Natural killer cell (primary cell): ENCODE data around the gene IKBKE. TPM values are rescaled to one million over a fixed set of nuclear protein-coding genes. Genes with fewer than 3 reads are reported as not detected.

ENCODE experiments used
- ATAC-seq, 3 donors: fragments of 150-1000 bp in 2 of 3; fragments of 200-7000 bp in 1 of 3; cut with Tn5 transposase; 1 replicate in 1 of 3; 2 replicates in 2 of 3; pipeline ENCODE4 v1.10.0; 2021; ENCODE audit warnings: mild to moderate bottlenecking in 2 of 3, moderate library complexity in 2 of 3
- DNase-seq, 2 donors: peaks; one replicate each; pipeline versions ENCODE4 v3.0.0 to v3.0.0-alpha.2; 2013 to 2021; ENCODE audit warnings: mixed read lengths in 1 of 2
- H3K27ac ChIP-seq: one replicate; pipeline ENCODE4 v1.5.1; 2013; ENCODE audit warnings: mild to moderate bottlenecking, low read length
- H3K27me3 ChIP-seq: one replicate; pipeline ENCODE4 v1.6.1; 2013; ENCODE audit warnings: low read length; ENCODE audit not compliant: control insufficient read depth, insufficient read depth
- H3K36me3 ChIP-seq: one replicate; pipeline ENCODE4 v1.6.1; 2013; ENCODE audit warnings: low read length; ENCODE audit not compliant: control insufficient read depth, insufficient read depth
- H3K4me1 ChIP-seq: one replicate; pipeline ENCODE4 v1.6.1; 2013; ENCODE audit warnings: low read length; ENCODE audit not compliant: control insufficient read depth, insufficient read depth
- H3K4me3 ChIP-seq: one replicate; pipeline ENCODE4 v1.5.1; 2013; ENCODE audit warnings: low read length
- H3K9me3 ChIP-seq: one replicate; pipeline ENCODE4 v1.6.1; 2013; ENCODE audit warnings: low read length; ENCODE audit not compliant: control insufficient read depth, insufficient read depth
- H3K27ac Mint-ChIP-seq, 2 donors: one replicate each; pipeline ENCODE4 v1.8.0; 2022; ENCODE audit warnings: mild to moderate bottlenecking in 2 of 2, mixed read lengths in 2 of 2, moderate library complexity in 1 of 2
- H3K27me3 Mint-ChIP-seq, 2 donors: one replicate each; pipeline ENCODE4 v1.8.0; 2022; ENCODE audit warnings: low read depth in 2 of 2, mixed read lengths in 2 of 2
- H3K36me3 Mint-ChIP-seq: one replicate; pipeline ENCODE4 v1.8.0; 2022; ENCODE audit warnings: mixed read lengths
- H3K4me1 Mint-ChIP-seq, 2 donors: one replicate each; pipeline ENCODE4 v1.8.0; 2022; ENCODE audit warnings: mixed read lengths in 2 of 2
- H3K4me3 Mint-ChIP-seq: one replicate; pipeline ENCODE4 v1.8.0; 2022; ENCODE audit warnings: mild to moderate bottlenecking, moderate library complexity, mixed read lengths
- H3K9me3 Mint-ChIP-seq, 2 donors: one replicate each; pipeline ENCODE4 v1.8.0; 2022; ENCODE audit warnings: mixed read lengths in 2 of 2
- CTCF ChIP-seq: fragments of 200-600 bp; IDR thresholded peaks from one replicate; pipeline ENCODE4 v1.8.0; 2022; ENCODE audit warnings: antibody characterized with exemption
- WGBS: methylation state at CpG from one replicate; pipeline ENCODE4 v1.1.7; 2013; ENCODE audit warnings: missing lambda C conversion rate; ENCODE audit not compliant: insufficient coverage; 5-methylcytosine and 5-hydroxymethylcytosine counted together
- intact Hi-C: fragments of 100-400 bp; cut with micrococcal nuclease; formaldehyde crosslinking; loops from one replicate; pipeline ENCODE4 v1.14.2; 2022
- total RNA-seq, 4 donors: library from RNA; stranded (reverse); fragments of 120-200 nt in 1 of 4; gene quantifications; one replicate each; pipeline versions ENCODE4 v1.2.3 to v1.2.4, GENCODE V29; 2013 to 2022

IKBKE gene
- total RNA-seq, 3 donors from 2014 or later (not counting 1 experiment from before 2014, with no cell fraction given): 31.6 to 34.6 (median 32.2) TPM

GRCh38 chr1:206518206-206518605 is 47.9 kb downstream of the IKBKE start:
- H3K27ac Mint-ChIP-seq: no peak overlapping the region
- H3K27me3 Mint-ChIP-seq: no peaks in the 10 kb centered on the region
- H3K9me3 Mint-ChIP-seq: no peaks in the 10 kb centered on the region
- no peak for ATAC-seq
- H3K4me3 ChIP-seq: no peak overlapping the region
- DNase-seq: no peak
- H3K36me3 ChIP-seq: no peaks in the 10 kb centered on the region
- TF ChIP-seq CTCF: no peak
- no peak overlapping the region for H3K4me3 Mint-ChIP-seq
- no peaks in the 10 kb centered on the region for H3K9me3 ChIP-seq
- intact Hi-C loops: no loop called here
- no peaks in the 10 kb centered on the region for H3K27me3 ChIP-seq
- no peak overlapping the region for H3K27ac ChIP-seq
- 94% methylated on average over 18 of the region's 18 CpGs for WGBS
- H3K4me1 Mint-ChIP-seq: no peaks in the 10 kb centered on the region
- no peaks in the 10 kb centered on the region for H3K36me3 Mint-ChIP-seq
- H3K4me1 ChIP-seq: peaks cover 5% of the 10 kb centered on the region

GRCh38 chr1:206518743-206519142 is 48.5 kb downstream of the IKBKE start:
- H3K27me3 Mint-ChIP-seq: no peaks in the 10 kb centered on the region
- H3K36me3 ChIP-seq: no peaks in the 10 kb centered on the region
- no peaks in the 10 kb centered on the region for H3K4me1 Mint-ChIP-seq
- H3K27me3 ChIP-seq: no peaks in the 10 kb centered on the region
- ATAC-seq: no peak
- H3K27ac Mint-ChIP-seq: no peak overlapping the region
- intact Hi-C loops: no loop called here
- no peak for DNase-seq
- H3K9me3 ChIP-seq: no peaks in the 10 kb centered on the region
- 91% methylated on average over 6 of the region's 6 CpGs for WGBS
- TF ChIP-seq CTCF: no peak
- H3K4me1 ChIP-seq: peaks cover 5% of the 10 kb centered on the region
- no peak overlapping the region for H3K27ac ChIP-seq
- H3K4me3 Mint-ChIP-seq: no peak overlapping the region
- no peak overlapping the region for H3K4me3 ChIP-seq
- no peaks in the 10 kb centered on the region for H3K9me3 Mint-ChIP-seq
- no peaks in the 10 kb centered on the region for H3K36me3 Mint-ChIP-seq

- DNase-seq (no peak), ATAC-seq (no peak)
- Histone ChIP-seq H3K4me1 (peaks cover 5% of the 10 kb centered on the region), H3K27ac (no peak overlapping the region), H3K9me3 (no peaks in the 10 kb centered on the region), H3K4me3 (no peak overlapping the region), H3K36me3 (no peaks in the 10 kb centered on the region), H3K27me3 (no peaks in the 10 kb centered on the region)
- Mint-ChIP-seq H3K27ac (no peak overlapping the region), H3K9me3 (no peaks in the 10 kb centered on the region), H3K36me3 (no peaks in the 10 kb centered on the region), H3K27me3 (no peaks in the 10 kb centered on the region), H3K4me1 (peaks cover 0 to 6% of the 10 kb centered on the region in 2 donors), H3K4me3 (no peak overlapping the region)
- no peak for TF ChIP-seq CTCF
- intact Hi-C loops: no loop called here
- WGBS: 96% methylated on average over 5 of the region's 5 CpGs
Measured at GRCh38 chr1:206521127-206521526, 50.9 kb downstream of the IKBKE start.

GRCh38 chr1:206521694-206522402 is 51.6 kb downstream of the IKBKE start:
- no peaks in the 10 kb centered on the region for H3K9me3 Mint-ChIP-seq
- no peaks in the 10 kb centered on the region for H3K27me3 Mint-ChIP-seq
- no peak overlapping the region for H3K27ac Mint-ChIP-seq
- no peak overlapping the region for H3K4me3 Mint-ChIP-seq
- WGBS: 88% methylated on average over 8 of the region's 8 CpGs
- TF ChIP-seq CTCF: no peak
- no peaks in the 10 kb centered on the region for H3K36me3 Mint-ChIP-seq
- Histone ChIP-seq H3K4me1 (peaks cover 1% of the 10 kb centered on the region), H3K4me3 (no peak overlapping the region), H3K36me3 (no peaks in the 10 kb centered on the region), H3K27me3 (no peaks in the 10 kb centered on the region), H3K9me3 (no peaks in the 10 kb centered on the region), H3K27ac (no peak overlapping the region)
- intact Hi-C loops: no loop called here
- peaks cover 0 to 6% of the 10 kb centered on the region in 2 donors for H3K4me1 Mint-ChIP-seq
- no peak for ATAC-seq
- no peak for DNase-seq
